GM12873 (cell line): Measurements from ENCODE around the gene MYO1A.

Experiments
- CTCF ChIP-seq: IDR thresholded peaks from 2 replicates; pipeline ENCODE4 v1.5.1; 2012; ENCODE audit warnings: low read depth, mild to moderate bottlenecking, moderate library complexity, low read length, control low read depth; ENCODE audit not compliant: insufficient read depth; ENCODE audit errors: missing control alignments

Gene MYO1A

GRCh38 chr12:57090490-57090889 is 40.6 kb upstream of the MYO1A start:
- TF ChIP-seq CTCF, result no peak

- TF ChIP-seq CTCF, result no peak
Observed at GRCh38 chr12:57089271-57090245, 39.6 kb upstream of the MYO1A start.

DNA sequence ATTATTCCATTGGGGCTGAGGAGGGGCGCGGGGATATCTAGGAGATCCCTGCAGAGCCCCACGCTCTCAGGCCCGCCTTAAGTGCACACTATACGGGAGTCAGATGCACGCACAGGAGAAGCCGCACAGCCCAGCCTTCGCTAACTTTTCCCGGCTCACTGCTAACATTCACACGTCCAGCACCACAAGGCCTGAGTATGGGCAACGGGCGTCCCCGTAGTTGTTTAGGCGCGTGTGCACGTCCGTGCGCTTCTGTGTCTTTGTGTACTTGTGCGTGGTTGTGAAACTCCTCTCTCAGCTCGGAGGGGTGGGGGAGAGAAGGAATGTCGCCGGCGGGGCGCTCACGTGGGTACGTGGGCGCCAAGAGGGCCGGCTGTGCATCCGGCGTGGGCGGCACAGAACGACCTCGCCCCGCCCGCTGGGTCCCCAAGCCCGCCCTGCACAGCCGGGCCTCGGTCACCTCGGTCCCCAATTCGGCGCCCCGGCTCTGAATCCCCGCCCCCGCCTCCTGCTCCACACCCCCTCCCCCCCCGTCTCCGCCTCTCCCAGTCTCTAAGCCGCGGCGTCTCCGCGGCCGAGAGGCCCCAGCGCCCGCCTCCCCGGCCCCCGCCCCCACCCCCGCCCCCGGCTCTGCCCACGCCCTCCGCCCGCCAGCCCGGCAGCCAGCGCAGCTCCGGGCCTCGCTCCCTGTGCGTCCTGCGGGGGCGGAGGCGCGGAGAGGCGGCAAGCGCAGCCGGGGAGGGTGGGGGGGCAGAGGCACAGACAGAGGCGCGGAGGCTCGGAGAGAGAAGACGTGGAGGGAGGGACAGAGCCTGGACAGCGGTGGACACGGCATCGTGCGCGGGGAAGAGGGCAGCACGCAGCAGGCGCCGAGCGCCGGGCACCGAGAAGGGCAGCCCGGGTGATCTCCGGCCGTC is 38.7 kb upstream of the MYO1A start, which contains the start of gene NAB2:
NAB2 (plus strand) TSS at position 761 of the 917 bp plus-strand sequence. CDS start 158 bp downstream, outside the sequence.
- TF ChIP-seq CTCF, result no peak

DNA sequence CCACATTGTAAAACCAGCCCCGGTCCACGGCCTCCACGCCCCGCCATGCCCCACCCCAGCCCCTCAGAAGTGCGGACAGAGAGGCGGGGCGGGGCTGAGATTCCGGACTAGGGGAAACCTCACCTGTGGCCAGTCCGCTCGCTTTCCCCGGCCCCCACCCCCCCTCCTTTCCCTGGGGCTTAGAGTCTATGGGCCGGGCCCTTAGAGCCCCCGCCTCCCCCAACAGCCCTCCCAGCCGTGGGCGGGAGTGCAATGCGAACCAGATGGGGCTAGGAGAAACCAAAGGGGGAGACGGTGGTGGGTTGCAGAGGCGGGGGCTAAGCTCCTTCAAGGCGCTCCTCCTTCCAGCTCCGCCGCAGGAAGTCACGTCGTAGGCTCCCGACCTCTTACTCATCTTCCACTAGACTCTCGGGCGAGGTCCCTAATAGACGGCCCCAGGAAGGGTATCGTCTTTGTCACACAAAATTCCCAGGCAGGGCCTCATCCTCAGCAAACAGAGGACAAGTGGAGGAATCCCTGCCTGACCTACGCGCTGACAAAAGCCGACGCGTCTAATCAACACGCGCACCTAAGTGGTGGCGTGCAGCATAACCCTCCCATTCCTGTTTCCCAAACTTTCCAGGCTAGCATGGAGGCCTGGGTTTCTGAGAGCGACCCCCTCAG is 37.9 kb upstream of the MYO1A start:
- TF ChIP-seq CTCF, result no peak

GRCh38 chr12:57087010-57087690 is 37.2 kb upstream of the MYO1A start:
- TF ChIP-seq CTCF, result no peak

DNA sequence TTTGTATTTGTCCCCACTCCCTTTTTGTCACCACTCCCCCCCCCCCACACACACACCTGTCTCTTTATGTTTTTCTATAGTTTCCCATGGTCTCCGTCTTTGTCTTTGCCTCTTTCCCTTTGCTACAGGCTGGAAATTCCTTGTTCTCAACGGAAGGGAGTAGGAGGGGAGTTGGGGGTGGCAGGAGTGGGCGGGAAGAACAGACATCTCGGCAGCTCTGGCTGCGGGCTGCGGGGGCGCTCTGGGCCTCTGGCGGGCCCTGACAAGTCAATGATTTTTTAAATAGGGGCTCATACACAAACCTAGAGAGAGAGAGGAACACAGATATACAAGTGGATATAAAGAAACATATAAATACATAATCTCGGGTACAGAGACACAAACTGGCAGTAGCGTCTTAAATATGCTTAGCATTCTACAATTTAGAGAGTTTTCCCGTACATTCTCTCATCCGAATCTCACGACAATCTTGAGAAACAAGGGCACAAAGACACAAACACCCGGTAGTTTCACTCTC is 36.6 kb upstream of the MYO1A start:
- peak; percentile 41 for TF ChIP-seq CTCF
